DND-41 (cell line): ENCODE measurements around the gene ESF1.
"Not testable (repeated sequence)": the region's sequence is repeated elsewhere in the genome, so short reads cannot be mapped to it uniquely, and the experiment has no call there.

ENCODE experiments used
- EZH2 ChIP-seq: IDR thresholded peaks from 3 replicates; pipeline ENCODE4 v1.6.1; 2012; ENCODE audit warnings: borderline replicate concordance, low read depth, mild to moderate bottlenecking, moderate library complexity, low read length, inconsistent platforms; ENCODE audit not compliant: severe bottlenecking
- TF ChIP-seq, protein P1 (sequence below): IDR thresholded peaks from 2 replicates; pipeline ENCODE4 v1.5.1; 2012; ENCODE audit warnings: borderline replicate concordance, low read length, moderate library complexity, mild to moderate bottlenecking; ENCODE audit not compliant: poor library complexity, severe bottlenecking; ENCODE audit errors: extremely low read depth

DNA sequence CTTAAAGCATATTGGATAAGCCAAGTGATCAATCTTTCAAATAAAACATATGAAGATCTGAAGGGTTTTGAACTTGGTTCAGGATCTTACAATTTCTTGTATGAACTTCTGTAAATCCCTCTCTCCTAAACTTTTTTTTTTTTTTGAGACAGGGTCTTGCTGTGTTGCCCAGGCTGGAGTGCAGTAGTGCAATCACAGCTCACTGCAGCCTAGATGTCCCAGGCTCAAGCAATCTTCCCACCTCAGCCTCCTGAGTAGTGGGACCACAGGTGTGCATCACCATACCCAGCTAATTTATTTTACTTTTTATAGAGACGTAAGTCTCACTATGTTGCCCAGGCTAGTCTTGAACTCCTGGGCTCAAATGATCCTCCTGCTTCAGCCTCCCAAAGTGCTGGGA is 46.5 kb downstream of the ESF1 start:
- TF ChIP-seq, protein P1, sequence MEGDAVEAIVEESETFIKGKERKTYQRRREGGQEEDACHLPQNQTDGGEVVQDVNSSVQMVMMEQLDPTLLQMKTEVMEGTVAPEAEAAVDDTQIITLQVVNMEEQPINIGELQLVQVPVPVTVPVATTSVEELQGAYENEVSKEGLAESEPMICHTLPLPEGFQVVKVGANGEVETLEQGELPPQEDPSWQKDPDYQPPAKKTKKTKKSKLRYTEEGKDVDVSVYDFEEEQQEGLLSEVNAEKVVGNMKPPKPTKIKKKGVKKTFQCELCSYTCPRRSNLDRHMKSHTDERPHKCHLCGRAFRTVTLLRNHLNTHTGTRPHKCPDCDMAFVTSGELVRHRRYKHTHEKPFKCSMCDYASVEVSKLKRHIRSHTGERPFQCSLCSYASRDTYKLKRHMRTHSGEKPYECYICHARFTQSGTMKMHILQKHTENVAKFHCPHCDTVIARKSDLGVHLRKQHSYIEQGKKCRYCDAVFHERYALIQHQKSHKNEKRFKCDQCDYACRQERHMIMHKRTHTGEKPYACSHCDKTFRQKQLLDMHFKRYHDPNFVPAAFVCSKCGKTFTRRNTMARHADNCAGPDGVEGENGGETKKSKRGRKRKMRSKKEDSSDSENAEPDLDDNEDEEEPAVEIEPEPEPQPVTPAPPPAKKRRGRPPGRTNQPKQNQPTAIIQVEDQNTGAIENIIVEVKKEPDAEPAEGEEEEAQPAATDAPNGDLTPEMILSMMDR: not testable (repeated sequence)
- not testable (repeated sequence) for TF ChIP-seq EZH2
